Medulla oblongata (tissue), 1 donor: ENCODE measurements around the gene DOCK1.

Experiments
- DNase-seq: peaks from one replicate; pipeline ENCODE4 v3.0.0-alpha.2; 2015; ENCODE audit errors: extremely low spot score

Gene DOCK1

DNA sequence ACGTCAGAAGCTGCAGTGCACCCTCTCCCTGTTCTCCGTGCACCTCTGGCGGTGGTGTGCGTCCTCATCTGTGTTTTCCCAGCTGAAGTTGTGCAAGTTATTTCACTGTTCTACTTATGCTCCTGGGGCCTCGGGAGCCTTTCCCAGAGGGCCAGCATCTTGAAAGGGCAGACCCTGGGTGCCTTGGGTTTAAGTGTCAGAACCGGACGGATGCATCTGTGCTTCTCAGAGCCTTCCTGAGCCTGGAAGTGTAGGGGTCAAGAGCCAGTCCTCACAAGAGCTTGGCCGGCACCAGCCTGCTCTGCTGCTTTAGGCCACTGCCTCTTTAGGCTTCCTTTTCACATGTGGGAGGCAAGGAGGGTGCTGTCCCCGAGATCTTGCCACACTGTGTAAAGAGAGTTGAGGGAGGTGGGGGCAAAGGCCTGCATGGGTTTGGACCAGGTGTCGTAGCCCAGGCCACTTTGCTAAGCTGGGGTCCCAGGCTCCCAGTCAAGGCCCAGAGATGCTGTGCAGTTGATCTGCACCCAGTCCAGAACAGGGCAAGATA, 515.0 kb downstream of the DOCK1 start:
- no peak for DNase-seq

DNA sequence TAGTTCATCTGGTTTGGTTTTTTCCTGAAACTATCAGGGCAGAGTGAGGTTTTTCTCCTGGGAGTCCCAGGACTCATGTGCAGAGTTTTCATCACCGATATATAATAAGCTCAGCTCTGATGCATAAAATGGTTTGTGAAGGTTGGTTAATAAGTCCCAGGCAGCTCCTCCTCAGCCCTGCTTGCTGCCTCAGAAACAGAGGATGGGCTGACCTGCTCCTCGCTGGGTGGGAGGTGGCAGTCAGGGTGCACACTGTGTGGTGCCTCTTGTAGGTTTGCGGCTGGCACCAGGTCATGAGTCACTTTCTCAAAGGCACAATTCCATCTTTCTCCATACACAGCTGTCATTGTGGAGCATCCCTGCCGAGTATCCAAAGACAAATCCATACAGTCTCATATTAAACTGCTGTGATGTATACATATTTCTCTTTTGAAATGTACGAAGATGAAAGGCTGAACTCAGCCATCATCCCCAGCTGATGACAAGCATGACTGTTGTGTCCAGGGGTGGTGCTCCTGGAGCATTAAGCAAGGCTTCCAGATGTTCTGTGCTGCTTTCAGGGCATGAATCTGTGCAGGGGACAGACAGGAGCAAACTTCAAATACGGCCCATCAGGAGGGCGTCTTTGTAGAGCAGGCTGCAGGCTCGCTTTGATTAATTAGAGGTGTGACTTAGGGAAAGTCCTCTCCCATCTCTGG, 518.1 kb downstream of the DOCK1 start:
- DNase-seq = no peak

DNA sequence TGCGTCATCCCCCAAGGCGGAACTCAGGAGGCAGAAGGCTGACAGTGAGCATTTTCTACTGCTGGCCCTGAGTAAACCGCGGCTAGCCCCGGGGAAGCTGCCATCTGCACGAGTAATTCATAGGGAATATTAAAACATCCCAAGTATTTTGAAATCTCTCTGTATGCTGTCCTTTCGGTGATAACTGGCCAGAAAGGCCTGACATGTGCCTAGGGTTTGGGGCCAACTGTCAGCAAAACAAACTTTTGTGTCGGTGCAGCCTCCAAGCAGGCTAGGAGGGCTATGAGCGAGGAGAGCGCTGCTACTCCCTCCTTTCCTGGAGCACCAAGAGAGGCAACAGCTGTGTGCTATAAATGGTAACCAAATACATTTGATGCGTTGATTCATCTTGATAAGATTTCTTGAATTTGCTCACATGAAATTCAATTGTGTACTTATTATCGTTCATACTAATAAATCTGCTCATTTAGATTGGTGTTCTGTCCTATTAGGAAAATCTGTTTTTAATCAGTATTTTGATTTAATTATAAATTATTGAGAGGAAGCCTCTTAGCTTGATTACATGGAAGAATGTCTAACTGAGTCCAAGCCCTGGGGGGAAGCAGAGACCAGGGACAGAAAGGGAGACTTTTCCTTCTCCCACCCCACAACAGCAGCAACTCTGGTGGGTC, 519.5 kb downstream of the DOCK1 start:
- no peak for DNase-seq

DNA sequence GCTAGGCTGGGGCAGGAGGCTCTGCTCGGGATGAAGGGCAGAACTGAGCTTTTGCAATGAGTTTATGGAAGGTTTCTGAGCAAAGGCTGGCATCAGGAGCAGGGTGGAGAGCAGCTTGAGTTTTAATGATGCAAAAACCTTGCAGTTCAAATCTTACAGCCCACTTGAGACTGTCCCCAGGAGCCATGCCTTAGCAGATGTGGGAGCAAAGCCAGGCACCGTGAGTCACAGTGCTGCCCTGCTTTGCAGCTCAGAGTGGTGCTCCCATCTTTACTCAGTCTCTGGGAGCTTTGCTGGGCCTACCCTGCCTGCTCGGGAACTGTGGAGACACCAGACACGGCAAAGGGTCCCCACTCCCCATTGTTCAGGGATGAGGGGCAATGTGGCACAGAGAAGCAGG, 521.5 kb downstream of the DOCK1 start:
- no peak for DNase-seq

DNA sequence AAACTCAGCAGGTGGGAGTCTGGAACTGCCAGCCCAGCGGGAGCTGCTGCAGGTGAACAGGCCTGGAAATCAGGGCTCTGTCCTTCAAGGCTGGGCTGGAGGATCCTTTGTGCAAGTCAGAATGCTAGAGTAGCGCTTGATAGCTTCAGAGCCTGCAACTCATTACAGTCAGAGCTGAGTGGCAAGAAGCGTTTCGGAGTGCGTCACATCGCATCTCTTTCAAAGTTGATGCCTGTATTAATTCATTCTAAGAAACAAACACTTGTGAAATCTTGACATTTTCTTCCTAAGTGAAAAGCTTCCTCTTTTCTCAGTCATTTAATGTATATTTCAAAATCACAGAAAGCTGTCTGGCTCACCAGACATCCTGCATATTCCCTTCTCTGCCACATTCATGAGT, 522.7 kb downstream of the DOCK1 start:
- DNase-seq = no peak

DNA sequence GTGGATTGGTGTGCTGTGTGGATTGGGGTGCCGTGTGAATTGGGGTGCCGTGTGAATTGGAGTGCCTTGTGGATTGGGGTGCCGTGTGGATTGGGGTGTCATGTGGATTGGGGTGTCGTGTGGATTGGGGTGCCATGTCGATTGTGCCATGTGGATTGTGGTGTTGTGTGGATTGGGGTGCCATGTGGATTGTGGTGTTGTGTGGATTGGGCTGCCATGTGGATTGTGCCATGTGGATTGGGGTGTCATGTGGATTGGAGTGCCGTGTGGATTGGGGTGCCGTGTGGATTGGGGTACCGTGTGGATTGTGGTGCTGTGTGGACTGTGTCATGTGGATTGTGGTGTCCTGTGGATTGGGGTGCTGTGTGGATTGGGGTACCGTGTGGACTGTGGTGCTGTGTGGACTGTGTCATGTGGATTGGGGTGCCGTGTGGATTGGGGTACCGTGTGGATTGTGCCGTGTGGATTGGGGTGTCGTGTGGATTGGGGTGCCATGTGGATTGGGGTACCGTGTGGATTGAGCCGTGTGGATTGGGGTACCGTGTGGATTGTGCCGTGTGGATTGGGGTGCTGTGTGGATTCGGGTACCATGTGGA, 523.3 kb downstream of the DOCK1 start:
- no peak for DNase-seq

DNA sequence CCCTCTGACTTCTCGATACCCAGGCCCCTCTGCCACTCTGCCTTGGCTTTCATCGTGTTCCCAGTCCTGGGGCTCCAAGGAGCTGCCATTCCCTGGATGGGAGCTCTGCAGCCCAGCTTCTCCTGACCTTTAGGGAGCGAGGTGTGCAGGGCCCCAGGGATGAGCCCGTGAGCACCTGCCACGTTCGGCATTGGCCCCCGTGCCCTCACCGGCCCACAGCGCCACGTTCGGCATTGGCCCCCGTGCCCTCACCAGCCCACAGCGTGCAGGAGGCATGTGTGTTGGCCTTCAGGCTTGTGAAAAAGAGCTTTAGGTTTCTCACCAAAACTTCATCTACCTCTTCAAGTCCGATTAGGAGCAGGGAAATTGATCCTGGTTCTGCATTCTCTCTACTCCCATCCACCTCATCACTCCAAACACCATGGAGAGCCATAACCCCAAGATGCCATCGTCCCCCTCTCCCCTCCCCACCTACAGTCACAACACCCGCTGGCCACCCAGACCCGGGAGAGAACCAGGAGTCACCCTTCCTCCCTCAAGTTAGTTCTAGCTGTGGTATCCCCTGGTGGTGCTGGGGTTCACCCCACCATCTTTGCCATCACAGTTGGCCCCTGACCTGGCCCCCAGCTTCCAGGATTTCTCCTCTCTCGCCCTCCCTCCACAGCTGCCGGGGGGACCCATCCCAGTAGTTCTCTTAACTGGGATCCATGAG, 524.5 kb downstream of the DOCK1 start:
- no peak for DNase-seq

DNA sequence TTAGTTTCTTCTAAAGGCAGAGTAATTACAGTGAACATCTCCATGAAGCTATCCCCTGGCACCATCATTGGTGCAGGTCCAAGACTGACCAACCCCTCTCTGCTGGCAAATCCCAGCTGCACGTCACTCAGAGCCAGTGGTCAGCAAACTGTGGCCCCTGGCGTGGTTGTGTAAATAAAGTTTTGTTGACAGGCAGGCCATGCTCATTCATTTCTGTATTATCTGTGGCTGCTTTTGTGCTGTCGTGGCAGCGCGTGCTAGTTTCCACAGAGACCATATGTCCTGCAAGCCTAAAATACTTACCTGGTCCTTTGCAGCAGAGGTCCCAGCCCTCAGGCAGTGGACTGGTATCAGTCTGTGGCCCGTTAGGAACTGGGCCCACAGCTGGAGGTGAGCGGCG, 526.3 kb downstream of the DOCK1 start:
- no peak for DNase-seq

DNA sequence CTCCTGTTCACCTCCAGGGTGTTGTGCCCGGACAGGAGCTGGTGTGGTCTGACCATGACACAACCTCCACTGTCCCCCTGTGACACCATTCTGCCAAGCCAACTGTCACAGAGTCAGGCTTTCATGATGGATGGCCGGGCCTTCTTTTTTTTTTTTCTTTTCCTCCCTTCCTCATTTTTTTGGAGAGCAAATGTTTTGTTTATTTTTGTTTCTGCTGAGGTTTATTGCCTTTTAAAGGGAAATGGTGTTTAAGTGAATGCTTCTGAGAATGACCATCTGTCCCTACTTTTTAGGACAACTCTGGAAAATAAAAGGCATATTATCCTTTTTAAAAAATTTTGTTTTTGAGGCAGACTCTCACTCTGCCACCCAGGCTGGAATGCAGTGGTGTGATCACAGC, 528.8 kb downstream of the DOCK1 start:
- no peak for DNase-seq

DNA sequence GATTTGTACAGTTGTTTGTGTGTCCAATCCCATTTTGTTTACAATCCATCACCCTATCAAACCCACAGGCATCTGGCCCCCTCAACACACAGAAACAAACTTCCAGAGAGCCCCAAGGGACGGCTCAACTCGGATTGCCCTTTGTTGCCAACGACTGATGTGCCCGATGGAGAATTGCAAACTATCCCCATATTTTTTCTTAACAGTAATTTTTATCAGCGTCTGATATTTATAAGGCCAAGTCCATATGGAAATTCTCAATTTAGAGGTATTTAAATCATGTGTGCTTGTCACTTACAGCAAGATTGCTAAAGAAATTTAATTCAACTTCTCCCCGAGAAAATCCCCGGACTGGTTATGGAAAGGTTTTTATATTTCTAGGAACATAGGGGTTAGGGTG, 530.0 kb downstream of the DOCK1 start:
- no peak for DNase-seq

DNA sequence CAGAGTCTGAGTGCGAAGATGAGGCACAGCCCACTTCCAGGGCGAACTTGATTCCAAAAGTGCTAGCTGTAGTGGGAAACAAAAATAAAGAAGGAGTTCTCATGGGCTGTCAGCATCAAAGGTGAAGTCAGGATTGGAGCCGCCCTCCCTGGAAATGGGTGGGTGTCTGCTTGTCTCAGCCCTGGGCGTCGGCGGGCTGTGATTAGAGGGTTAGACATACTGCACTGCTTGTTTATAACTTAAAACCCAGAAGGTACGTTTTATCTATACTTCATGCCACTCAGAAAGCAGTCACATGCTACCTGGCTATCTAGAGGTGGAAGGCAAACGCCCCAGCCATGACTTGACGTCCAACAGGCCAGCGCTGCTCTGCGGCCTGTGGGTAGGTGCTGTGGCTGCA, 535.1 kb downstream of the DOCK1 start:
- DNase-seq = no peak

DNA sequence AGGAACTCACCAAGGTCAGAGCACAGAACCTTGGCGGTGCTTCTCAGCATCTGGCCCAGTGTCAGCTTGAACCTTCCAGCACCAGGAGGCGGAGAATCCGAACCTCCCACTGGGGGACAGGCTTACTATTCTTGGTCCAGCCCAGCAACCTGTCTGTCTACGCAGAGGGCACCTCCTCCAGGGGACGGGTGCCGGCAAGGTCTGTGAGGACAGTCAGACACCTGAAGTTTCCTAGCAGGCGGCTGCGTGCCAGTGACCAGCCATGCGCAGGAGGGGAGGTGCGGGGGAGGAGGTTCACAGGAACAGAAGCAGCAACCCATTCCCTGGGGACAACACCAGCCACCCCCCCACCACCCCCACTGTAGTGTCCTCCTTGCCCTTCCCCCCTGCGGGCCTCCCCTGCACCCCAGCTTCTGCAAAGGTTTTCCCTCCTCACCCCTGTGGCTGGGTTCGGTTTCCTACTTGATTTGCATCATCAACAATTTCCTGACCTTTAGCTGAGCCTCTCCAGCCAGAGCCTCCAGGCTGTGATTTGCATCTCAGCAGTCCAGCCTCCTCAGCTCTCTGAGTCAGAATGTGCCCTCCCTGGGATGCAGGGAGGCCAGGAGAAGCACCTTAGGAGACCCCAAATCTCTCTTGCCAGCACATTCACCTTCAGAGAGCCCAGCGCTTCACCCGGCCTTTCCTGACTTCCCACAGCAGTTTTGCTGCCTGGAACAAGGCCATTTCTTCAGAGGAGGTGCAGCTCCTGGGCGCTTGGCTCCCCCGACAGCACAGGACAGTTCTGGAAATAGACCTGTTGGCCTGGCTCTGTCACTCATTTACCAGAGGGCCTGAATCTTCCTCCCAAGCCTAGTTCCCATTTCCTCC, 536.4 kb downstream of the DOCK1 start:
- no peak for DNase-seq

DNA sequence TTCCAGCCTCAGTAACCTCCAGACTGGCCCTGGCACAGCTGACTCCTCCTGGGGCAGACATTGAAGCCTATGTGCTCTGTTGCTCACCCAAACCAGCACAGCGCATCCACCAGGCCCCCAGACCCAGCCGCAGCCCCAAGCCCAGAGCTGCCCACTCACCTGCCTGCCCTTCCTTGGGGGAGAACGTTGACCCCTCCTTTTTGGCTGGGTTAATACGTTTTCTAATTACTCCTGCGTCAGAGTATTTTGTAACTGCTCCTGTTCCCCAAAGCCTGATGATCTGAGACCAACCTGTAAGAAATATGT, 536.9 kb downstream of the DOCK1 start:
- DNase-seq = no peak

DNA sequence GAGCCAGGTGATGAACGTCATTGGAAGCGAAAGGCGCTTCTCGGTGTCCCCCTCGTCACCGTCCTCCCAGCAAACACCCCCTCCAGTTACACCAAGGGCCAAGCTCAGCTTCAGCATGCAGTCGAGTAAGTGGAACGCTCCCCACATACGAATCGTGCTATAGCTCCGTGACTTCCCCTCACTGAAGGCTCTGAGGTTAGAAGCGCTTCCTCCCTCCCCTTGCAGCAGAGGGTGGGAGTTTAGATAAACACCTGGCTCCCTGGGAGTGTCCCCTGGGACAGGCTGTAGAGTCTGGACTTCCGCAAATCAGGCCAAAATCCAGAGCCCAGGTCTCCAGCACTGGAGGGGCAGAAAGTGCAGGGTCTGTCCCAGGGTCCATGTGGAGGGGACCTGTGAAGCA, 538.9 kb downstream of the DOCK1 start:
- DNase-seq = no peak

DNA sequence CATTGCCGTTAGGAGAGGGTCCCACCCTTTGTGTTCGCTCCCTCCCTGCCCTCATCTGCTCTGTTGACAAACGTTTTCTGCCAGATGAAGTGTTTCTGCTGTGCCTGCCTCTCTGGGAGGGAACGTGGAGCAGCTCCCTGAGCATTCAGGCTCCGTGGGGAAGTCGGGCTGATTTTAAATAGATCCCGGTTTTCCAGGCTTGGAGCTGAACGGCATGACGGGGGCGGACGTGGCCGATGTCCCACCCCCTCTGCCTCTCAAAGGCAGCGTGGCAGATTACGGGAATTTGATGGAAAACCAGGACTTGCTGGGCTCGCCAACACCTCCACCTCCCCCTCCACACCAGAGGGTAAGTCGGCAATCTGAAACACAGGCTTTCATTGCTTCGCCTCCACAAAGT, 542.0 kb downstream of the DOCK1 start:
- no peak for DNase-seq

DNA sequence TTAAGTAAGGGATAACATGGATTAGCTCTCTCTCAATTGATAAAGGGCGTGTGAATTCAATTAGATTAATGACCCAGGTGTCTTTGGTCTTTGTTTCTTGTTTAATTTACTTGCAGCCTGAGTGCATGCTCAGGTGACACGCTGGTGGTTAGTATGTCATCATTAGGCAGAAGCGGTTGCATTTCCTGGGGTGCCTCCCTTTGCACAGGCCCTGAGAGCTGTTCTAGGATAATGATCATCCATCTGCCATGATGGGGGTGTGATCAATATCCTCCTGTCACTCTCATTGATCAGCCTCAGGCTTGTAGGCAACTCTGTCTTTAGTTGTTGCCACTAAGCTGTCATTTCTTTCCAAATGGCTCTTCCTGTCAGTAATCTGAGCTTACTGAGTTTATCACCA, 544.3 kb downstream of the DOCK1 start:
- DNase-seq = no peak

DNA sequence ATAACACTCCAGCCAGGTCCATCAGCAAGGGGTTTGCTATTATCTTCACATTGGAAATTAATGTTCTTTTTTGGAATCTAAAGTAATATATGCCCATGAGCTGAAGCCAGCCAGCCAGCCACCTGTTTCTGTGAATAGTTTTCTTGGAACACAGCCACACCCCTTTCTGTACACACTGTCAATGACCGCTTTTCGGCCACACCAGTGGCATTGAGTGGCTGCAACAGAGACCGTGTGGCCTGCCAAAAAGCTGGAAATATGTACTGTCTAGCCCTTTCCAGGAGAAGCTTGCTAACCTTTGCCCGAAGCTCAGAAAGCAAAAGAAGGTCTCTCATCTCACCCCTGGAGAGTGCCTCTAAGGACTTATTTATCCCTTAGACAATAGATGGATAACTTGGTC, 545.4 kb downstream of the DOCK1 start:
- DNase-seq = no peak

DNA sequence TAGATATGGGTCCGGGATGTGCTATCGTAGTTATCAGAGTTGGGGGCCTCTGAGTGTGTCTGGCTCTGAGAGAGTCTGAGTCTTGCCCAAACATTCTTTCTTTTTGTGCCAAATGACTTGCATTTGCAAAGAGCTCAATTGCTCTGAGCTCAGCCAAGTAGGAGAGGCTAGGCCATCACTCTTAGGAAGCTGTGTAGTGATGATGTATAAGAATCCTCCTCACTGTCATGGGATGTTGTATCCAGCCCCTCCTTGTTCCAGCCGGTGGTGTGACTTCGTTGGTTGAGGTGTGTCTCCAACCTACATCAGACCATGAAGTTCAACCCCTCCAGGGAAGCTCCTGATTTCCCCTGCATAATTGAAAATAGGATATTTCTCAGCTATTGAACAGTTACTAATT, 546.4 kb downstream of the DOCK1 start:
- no peak for DNase-seq

DNA sequence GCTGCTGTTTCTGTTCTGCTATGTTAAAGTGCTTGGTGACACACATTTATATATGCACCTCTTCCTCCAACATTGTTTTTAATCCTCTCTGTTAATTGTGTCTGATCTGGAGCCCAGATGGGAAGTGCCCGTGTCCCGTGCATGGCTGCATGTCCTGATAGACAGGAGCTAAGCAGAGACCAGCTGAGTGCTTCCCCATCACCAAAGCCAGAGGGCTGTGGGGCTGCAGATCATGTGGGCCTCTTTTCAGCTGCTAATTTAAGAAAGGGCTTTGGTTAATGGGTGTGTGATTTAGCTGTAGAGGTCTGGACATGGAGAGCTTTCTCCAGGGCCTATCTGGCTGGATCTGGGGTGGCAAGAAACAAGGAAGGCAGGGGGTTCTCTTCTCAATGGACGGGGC, 547.3 kb downstream of the DOCK1 start:
- DNase-seq = no peak

DNA sequence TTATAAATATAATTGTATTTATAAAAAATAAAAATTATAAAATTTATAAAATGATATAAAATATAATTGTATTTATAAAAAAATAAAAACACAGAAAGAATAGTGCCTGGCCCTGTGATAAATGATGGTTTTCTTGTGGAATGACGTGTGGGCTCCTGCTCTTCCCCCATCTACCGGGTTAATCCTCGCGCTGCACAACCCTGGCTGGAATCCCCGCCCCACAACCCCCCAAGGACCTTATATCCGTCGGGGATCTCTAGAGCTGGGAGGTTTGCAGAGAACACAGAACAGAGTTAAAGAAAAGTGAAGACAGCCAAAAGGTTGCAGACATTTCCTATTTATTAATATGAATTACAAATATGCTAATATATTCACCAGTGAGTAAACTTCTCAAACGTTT, 548.5 kb downstream of the DOCK1 start:
- DNase-seq = no peak

DNA sequence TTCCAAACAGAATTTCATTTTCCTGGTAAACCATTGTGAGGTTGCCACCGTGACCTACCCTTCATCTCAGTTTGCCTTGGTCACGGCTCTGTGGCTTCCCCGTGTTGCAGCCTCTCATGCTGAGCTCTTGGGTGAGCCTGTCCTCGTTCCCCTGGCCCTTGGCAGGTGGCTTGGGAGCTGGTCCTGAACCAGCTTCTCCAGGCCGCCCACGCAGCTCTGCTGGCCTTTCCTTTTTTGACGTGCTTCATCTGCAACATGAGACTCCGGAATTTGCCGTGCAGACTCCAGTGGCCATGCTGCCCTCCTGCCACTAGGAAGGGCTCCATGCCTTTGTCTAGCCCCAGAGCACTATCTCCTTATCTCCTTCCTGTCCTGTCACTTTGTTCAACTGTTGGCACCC, 550.9 kb downstream of the DOCK1 start:
- no peak for DNase-seq
